HG03460 (cell line): Measurements from ENCODE around the gene CFAP73.
A peak's percentile ranks its signal among the peaks of the same experiment; 100 is the strongest.

Experiments
- ATAC-seq: cut with Tn5 transposase; IDR thresholded peaks from one replicate; pipeline ENCODE4 v1.9.1; 2021; ENCODE audit not compliant: unreplicated experiment

The CFAP73 gene

DNA sequence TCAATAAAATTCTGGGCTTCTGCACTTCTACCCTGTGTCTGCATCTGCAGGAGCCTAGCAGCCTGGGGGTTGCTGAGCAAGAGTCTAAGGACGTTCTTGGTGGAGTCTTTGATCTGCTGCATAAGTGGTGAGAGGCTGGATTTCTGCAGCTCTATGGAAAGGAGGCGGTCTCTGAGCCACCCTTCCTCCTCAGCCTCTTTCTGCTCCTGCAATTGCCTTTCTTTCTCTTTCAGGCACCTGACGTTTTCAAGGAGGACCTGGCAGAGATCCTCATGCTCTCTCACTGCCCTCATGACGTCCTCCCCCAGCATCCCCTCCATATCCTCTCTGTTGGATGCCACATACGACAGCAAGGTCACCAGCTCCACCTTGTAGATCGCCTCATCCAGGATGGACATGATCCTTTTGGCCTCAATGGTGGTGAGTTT is 58.1 kb downstream of the CFAP73 start:
- no peak for ATAC-seq

GRCh38 chr12:113208041-113208934 is 58.8 kb downstream of the CFAP73 start:
- peak; percentile 75 for ATAC-seq
